ENCODE measurements around the gene PNLIPRP2. TPM values are rescaled to one million over a fixed set of nuclear protein-coding genes. Genes with fewer than 3 reads are reported as not detected.

PNLIPRP2 gene
- polyA plus RNA-seq, 1 of the 3 experiments (the other 2 are of a cell fraction), result not detected

DNA sequence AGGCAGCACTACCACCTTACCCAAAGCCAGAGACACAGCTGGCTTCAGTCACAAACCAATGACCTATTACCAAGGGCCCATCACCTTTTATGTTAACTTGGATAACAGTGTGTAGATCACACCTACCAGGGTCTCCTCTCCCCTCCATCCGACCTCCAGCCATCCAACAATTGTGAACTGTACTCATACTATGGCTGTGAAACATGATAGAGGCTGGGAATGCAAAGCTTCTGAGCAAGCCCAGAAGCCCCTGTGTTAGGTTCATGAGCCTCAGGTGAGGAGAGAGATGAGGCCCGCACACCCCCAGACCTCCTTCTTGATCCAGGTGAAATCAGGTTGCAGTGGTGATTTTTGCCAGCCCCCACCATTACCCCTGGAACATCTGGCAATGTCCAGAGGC lies 47.7 kb downstream of the PNLIPRP2 start:
- Histone ChIP-seq H3K4me1 (ENCODE audit: control insufficient read depth in 1 of 2, insufficient read depth in 2 of 2, low read depth in 1 of 2, low read length in 1 of 2) (peaks cover 4 to 11% of the 10 kb centered on the region in 2 experiments; a peak in 2 of 4 replicates), H3K79me2 (ENCODE audit: insufficient read depth) (no peaks in the 10 kb centered on the region), H2AFZ (ENCODE audit: low read depth) (no peak overlapping the region), H3K4me3 (ENCODE audit: low read depth in 2 of 2, low read length in 1 of 2) (no peak overlapping the region), H3K9me3 (no peaks in the 10 kb centered on the region), H3K36me3 (replicated peaks in 1 of 2; ENCODE audit: control insufficient read depth in 1 of 2, insufficient read depth in 2 of 2, low read length in 1 of 2) (no peaks in the 10 kb centered on the region), H3F3A (replicated peaks; ENCODE audit: insufficient read depth) (no peaks in the 10 kb centered on the region), H3K4me2 (no peak overlapping the region), H3K27ac (ENCODE audit: low read depth in 2 of 2, low read length in 1 of 2) (no peak overlapping the region), H3K9ac (no peak overlapping the region), H4K20me1 (ENCODE audit: insufficient read depth) (no peaks in the 10 kb centered on the region), H3K9me2 (no peaks in the 10 kb centered on the region), H3K27me3 (ENCODE audit: insufficient read depth) (no peaks in the 10 kb centered on the region; the same call in 1 of the 2 replicates)
- ChIA-PET CTCF (interaction anchor here (1.7 kb wide), 1 partner anchor 506 kb away, joined by 7 read pairs; no protein-coding TSS in a partner anchor), POLR2A (no interaction called here)
- 72% methylated on average over 2 of the region's 2 CpGs for WGBS (ENCODE audit: low lambda C conversion rate)
- DNase-seq, result no peak
- TF ChIP-seq, protein P1, sequence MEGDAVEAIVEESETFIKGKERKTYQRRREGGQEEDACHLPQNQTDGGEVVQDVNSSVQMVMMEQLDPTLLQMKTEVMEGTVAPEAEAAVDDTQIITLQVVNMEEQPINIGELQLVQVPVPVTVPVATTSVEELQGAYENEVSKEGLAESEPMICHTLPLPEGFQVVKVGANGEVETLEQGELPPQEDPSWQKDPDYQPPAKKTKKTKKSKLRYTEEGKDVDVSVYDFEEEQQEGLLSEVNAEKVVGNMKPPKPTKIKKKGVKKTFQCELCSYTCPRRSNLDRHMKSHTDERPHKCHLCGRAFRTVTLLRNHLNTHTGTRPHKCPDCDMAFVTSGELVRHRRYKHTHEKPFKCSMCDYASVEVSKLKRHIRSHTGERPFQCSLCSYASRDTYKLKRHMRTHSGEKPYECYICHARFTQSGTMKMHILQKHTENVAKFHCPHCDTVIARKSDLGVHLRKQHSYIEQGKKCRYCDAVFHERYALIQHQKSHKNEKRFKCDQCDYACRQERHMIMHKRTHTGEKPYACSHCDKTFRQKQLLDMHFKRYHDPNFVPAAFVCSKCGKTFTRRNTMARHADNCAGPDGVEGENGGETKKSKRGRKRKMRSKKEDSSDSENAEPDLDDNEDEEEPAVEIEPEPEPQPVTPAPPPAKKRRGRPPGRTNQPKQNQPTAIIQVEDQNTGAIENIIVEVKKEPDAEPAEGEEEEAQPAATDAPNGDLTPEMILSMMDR (IDR thresholded peaks at IDR 0.05), result no peak
- TF ChIP-seq EP300 (IDR thresholded peaks at IDR 0.05; ENCODE audit: borderline replicate concordance in 1 of 2, low read depth in 1 of 2, low read length in 1 of 2), result no peak
- TF ChIP-seq, protein P2, sequence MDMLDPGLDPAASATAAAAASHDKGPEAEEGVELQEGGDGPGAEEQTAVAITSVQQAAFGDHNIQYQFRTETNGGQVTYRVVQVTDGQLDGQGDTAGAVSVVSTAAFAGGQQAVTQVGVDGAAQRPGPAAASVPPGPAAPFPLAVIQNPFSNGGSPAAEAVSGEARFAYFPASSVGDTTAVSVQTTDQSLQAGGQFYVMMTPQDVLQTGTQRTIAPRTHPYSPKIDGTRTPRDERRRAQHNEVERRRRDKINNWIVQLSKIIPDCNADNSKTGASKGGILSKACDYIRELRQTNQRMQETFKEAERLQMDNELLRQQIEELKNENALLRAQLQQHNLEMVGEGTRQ (IDR thresholded peaks at IDR 0.05; ENCODE audit: borderline replicate concordance, low read depth, low read length), result no peak
- TF ChIP-seq, protein P3, sequence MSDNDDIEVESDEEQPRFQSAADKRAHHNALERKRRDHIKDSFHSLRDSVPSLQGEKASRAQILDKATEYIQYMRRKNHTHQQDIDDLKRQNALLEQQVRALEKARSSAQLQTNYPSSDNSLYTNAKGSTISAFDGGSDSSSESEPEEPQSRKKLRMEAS (IDR thresholded peaks at IDR 0.05; ENCODE audit: low read depth), result no peak
- TF ChIP-seq FOXJ3 (CRISPR knock-in tag; IDR thresholded peaks at IDR 0.05), result no peak
- TF ChIP-seq RAD21 (IDR thresholded peaks at IDR 0.05; ENCODE audit: low read length), result no peak
- TF ChIP-seq TEAD4 (IDR thresholded peaks at IDR 0.05; ENCODE audit: borderline replicate concordance, insufficient read depth), result no peak
- no peak for TF ChIP-seq POLR2AphosphoS5 (IDR thresholded peaks at IDR 0.05; ENCODE audit: low read depth, low read length)
- TF ChIP-seq, protein P4, sequence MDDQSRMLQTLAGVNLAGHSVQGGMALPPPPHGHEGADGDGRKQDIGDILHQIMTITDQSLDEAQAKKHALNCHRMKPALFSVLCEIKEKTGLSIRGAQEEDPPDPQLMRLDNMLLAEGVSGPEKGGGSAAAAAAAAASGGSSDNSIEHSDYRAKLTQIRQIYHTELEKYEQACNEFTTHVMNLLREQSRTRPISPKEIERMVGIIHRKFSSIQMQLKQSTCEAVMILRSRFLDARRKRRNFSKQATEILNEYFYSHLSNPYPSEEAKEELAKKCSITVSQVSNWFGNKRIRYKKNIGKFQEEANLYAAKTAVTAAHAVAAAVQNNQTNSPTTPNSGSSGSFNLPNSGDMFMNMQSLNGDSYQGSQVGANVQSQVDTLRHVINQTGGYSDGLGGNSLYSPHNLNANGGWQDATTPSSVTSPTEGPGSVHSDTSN (IDR thresholded peaks at IDR 0.05), result no peak
- no peak for TF ChIP-seq GABPA (IDR thresholded peaks at IDR 0.05; ENCODE audit: low read depth)
- TF ChIP-seq, protein P5, sequence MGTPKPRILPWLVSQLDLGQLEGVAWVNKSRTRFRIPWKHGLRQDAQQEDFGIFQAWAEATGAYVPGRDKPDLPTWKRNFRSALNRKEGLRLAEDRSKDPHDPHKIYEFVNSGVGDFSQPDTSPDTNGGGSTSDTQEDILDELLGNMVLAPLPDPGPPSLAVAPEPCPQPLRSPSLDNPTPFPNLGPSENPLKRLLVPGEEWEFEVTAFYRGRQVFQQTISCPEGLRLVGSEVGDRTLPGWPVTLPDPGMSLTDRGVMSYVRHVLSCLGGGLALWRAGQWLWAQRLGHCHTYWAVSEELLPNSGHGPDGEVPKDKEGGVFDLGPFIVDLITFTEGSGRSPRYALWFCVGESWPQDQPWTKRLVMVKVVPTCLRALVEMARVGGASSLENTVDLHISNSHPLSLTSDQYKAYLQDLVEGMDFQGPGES (IDR thresholded peaks at IDR 0.05; ENCODE audit: low read depth, low read length), result no peak
- no peak for TF ChIP-seq FOSL2 (IDR thresholded peaks at IDR 0.05; ENCODE audit: borderline replicate concordance, low read depth)
- TF ChIP-seq SMC3 (IDR thresholded peaks at IDR 0.05; ENCODE audit: low read depth, low read length), result no peak
- TF ChIP-seq MXI1 (IDR thresholded peaks at IDR 0.05; ENCODE audit: low read depth, low read length), result no peak
